Hematopoietic multipotent progenitor cell treated with erythropoietin and hydrocortisone succinate and interleukin-3 and kit ligand, for 4 days (in vitro differentiated cells): ENCODE measurements around the gene NELFE.
A peak's percentile ranks its signal among the peaks of the same experiment; 100 is the strongest.

ENCODE experiments used
- DNase-seq: peaks from one replicate; pipeline ENCODE4 v3.0.0-alpha.2; 2015

Gene NELFE

DNA sequence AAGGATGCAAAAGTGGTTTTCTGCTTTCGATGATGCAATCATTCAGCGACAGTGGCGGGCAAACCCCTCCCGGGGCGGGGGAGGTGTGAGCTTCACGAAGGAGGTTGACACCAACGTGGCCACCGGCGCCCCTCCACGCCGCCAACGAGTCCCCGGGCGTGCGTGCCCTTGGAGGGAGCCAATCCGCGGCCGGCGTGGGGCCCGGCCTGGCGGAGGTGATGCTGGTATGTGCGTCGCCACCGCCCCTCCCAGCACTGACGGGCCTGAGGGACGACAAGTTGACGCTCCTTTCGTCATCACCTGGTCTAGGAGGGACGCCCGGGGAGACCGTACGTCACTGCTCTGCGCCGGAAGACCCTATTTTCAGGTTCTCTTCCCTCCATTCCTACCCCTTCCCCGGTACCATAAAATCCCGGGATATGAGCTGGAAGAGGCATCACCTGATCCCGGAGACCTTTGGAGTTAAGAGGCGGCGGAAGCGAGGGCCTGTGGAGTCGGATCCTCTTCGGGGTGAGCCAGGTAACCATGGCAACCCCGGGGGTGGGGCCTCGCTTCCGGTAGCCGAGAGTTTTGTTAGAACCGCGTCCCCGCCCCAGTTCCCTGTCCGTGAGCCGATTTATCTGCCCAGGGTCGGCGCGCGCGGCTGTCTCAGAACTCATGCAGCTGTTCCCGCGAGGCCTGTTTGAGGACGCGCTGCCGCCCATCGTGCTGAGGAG lies 13.4 kb upstream of the NELFE start, which contains the start of gene DXO:
DXO (minus strand) TSS at position 146 of the 716 bp plus-strand sequence. CDS start 463 bp downstream, outside the sequence.
- DNase-seq, result peak; percentile 99

GRCh38 chr6:31971279-31971992 lies 12.7 kb upstream of the NELFE start:
- no peak for DNase-seq

GRCh38 chr6:31970604-31971271 lies 12.0 kb upstream of the NELFE start:
- DNase-seq, result no peak

- DNase-seq, result no peak
Measured at GRCh38 chr6:31969712-31970603, 11.2 kb upstream of the NELFE start.

- no peak for DNase-seq
Measured at GRCh38 chr6:31968791-31969711, 10.3 kb upstream of the NELFE start.

GRCh38 chr6:31968326-31968725 lies 9.6 kb upstream of the NELFE start:
- no peak for DNase-seq

GRCh38 chr6:31967926-31968320 lies 9.2 kb upstream of the NELFE start:
- DNase-seq, result no peak

DNA sequence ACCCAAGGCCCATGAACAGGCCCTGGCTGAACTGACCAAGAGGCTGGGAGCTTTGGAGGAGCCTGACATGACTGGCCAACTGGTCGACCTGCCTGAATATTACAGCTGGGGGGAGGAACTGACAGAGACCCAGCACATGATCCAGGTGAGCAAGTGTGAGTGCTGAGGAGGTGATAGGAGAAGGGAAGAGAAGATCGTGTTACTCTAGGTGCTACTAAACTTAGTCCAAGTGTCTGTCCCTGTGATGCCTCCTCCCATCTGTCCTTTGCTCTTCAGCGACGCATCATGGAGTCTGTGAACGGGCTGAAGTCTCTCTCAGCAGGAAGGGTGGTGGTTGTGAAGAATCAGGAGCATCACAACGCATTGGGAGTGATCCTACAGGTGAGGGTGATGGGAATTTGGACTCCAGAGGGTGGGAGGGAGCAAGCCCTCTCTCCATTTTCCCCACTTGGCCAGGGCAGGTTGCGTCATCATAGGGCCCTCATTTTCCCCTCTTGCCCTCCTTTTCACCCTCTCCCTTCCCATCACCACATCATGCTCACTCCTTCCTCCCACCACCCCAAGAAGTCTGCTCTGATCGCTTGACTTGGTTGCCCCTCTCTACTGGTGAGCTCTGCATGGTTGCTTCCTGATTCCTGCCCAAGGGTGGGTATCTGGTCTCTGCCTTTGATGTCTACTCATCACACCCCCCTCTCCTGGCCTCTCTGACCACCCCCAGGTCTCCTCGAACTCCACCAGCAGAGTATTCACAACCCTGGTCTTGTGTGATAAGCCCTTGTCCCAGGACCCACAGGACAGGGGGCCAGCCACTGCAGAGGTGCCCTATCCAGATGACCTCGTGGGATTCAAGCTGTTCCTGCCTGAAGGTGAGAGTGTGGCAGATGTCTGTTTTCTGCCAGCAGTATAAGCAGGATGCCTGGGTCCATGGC lies 8.5 kb upstream of the NELFE start:
- no peak for DNase-seq

DNA sequence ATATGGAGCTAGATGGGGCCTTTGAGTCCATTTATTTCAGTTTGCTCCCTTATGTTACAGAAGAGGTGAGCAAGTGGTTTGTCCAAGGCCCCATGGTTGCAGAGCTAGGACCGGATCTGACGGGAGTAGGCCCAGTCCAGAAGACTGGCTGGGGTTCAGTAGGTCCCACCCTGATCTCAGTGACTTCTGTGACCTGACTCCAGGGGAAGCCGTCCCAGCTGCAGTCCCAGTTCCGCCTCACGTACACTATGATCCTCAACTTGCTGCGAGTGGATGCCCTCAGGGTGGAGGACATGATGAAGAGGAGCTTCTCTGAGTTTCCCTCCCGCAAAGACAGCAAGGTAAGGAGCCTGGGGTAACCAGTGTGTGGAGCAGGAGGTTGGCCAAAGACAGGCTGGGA lies 7.7 kb upstream of the NELFE start:
- no peak for DNase-seq

DNA sequence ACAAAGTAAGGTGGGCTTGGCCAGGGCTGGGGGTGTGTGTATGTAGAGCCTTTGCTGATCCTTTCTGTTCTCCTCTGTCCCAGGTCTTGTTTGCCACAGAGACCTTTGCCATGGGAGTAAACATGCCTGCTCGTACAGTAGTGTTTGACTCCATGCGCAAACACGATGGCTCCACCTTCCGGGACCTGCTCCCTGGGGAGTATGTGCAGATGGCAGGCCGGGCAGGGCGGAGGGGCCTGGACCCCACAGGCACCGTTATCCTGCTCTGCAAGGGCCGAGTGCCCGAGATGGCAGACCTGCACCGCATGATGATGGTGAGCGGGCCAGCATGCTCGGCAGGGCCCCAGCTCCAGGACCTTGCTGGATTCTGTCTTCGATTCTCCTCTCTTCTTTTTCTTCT lies 6.9 kb upstream of the NELFE start:
- no peak for DNase-seq

DNA sequence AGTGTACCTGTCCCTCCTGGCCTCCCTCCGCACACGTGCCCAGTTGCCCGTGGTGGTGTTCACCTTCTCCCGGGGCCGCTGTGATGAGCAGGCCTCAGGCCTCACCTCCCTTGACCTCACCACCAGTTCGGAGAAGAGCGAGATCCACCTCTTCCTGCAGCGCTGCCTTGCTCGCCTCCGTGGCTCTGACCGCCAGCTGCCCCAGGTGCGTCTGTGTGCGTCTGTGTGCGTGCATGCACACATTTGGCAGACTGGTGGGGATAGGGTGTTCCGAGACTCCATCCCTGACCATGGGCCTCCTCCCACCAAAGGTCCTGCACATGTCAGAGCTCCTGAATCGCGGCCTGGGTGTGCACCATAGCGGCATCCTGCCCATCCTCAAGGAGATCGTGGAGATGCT lies 5.2 kb upstream of the NELFE start:
- DNase-seq, result no peak

DNA sequence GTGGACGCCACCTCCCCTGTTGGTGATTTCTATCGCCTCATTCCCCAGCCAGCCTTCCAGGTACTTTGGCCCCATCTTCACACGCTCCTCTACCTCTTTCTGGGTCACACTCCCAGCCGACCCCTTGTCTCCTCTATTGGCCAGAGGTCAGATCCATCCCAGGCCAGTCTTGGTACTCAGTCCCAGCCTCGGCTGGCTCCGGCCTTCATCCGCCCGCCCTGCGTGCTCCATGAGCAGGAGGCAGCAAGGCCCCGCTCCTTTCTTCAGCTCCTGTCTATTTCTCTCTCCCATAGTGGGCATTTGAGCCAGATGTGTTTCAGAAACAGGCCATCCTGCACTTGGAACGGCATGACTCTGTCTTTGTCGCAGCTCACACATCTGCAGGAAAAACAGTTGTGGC lies 2.8 kb upstream of the NELFE start:
- no peak for DNase-seq

GRCh38 chr6:31958412-31958740 lies 395 bp downstream of the NELFE start:
- DNase-seq, result no peak

DNA sequence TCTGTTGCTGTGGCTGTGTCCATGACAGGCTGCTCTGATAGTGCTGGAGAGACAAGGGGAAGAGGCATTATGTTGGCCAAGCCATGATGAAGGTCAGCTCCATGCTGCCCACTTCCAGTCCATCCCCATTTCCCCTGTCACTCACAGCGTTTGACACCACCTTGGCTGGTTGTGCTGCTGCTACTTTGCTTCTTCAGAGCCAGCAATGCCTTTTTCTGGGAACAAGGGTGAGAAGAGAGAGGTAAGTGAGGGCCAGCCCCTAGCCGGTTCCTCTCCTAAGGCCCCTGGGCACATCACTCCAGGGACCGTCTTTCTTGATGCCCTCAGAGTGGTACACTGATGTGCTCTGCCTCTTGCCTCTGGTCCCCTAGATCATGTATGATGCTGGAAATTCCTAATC lies 2.0 kb downstream of the NELFE start:
- no peak for DNase-seq

DNA sequence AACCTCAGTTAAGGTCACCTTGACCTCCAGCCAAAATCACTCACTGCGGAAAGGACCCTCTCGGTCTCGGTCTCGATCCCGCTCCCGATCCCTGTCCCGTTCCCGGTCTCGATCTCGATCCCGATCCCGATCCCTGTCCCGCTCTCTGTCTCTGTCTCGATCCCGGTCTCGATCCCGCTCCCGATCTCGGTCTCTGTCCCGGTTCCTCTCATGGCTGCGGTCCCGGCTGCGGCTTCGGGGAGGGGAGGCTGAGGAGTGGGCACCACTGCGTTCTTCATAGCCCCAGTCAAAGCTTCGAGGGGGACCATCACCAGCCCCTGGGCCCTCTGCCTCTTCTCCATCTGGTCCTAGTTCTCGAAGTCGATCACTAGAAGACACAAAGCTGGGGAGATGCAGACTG lies 4.3 kb downstream of the NELFE start:
- DNase-seq, result no peak

GRCh38 chr6:31952890-31953289 lies 5.9 kb downstream of the NELFE start:
- DNase-seq, result no peak

DNA sequence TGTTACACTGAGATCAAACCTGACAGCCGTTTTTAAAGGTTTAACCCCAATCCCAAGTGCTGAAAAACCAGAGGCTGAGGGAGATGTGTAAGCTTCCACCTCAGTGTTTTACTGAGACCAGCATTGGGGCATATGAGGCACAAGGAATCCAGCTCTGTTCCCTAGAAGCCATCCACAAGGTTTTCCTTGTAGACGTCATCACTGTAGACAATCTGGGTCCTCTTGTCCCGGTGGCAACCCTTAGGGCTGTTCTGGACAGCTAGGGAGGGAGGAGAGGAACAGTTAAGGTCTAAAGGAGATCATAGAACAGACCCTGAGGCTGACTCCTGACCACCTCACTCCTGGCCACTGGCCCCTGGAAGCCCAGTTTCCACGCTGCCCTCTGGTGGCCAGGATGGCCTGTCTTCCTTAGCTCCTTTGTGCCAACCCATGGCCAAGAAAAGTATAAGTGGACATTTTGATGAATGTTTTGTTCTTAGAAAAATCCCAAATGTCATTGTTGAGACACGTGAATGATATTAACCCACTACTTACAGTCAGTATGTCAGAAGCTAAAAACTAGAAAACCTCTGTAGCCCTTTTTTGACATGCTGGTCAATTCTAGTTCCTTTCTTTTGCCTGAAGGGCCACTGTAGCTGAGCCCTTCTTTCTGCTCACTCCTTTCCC lies 6.5 kb downstream of the NELFE start:
- DNase-seq, result peak; percentile 72

GRCh38 chr6:31949926-31950548 lies 8.7 kb downstream of the NELFE start:
- DNase-seq, result no peak

- no peak for DNase-seq
Measured at GRCh38 chr6:31948753-31949413, 9.9 kb downstream of the NELFE start.
